HUES6 (cell line): ENCODE measurements around the gene POU2F1.

Experiments
- H3K27ac ChIP-seq: 2 replicates; pipeline ENCODE4 v1.7.0; 2013; ENCODE audit warnings: low read depth, mild to moderate bottlenecking, low read length, inconsistent platforms
- H3K27me3 ChIP-seq: 2 replicates; pipeline ENCODE4 v1.6.1; 2013; ENCODE audit warnings: low read length; ENCODE audit not compliant: control insufficient read depth, insufficient read depth
- H3K36me3 ChIP-seq: 2 replicates; pipeline ENCODE4 v1.6.1; 2013; ENCODE audit warnings: low read length; ENCODE audit not compliant: control insufficient read depth, insufficient read depth
- H3K4me1 ChIP-seq: 2 replicates; pipeline ENCODE4 v1.6.1; 2013; ENCODE audit warnings: low read length; ENCODE audit not compliant: control insufficient read depth, insufficient read depth
- H3K4me3 ChIP-seq: 2 replicates; pipeline ENCODE4 v1.5.1; 2013; ENCODE audit warnings: low read depth, low read length
- H3K9ac ChIP-seq: one replicate; pipeline ENCODE4 v1.6.1; 2013; ENCODE audit warnings: mild to moderate bottlenecking, low read length
- H3K9me3 ChIP-seq: 2 replicates; pipeline ENCODE4 v1.6.1; 2013; ENCODE audit warnings: low read depth, low read length; ENCODE audit not compliant: control insufficient read depth, insufficient read depth

POU2F1 gene

DNA sequence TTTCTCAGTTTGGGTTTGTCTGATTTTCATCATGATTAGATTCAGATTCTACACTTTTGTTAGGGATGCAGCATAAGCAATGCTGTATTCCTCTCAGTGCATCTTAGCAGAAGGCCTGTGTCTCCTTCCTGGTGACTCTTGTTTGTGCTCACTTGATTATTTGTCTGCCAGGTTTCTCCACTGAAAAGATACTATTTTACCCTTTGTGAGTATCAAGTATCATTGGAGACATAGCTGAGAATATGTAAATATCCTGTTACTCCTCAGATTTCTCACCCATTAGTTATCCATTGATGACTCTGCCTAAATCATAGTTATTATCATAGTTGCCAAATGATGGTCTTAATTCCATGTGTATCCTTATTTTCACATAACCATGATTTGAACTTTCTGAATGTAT, 148.5 kb downstream of the POU2F1 start:
- Histone ChIP-seq H3K4me1 (peaks cover 24% of the 10 kb centered on the region), H3K27ac (no peak overlapping the region), H3K36me3 (peaks cover 14% of the 10 kb centered on the region), H3K9ac (no peak overlapping the region), H3K4me3 (no peak overlapping the region), H3K9me3 (no peaks in the 10 kb centered on the region), H3K27me3 (no peaks in the 10 kb centered on the region)

GRCh38 chr1:167369933-167370332, 149.2 kb downstream of the POU2F1 start:
- Histone ChIP-seq H3K9me3 (no peaks in the 10 kb centered on the region), H3K4me3 (no peak overlapping the region), H3K9ac (no peak overlapping the region), H3K27ac (no peak overlapping the region), H3K4me1 (peaks cover 21% of the 10 kb centered on the region), H3K27me3 (no peaks in the 10 kb centered on the region), H3K36me3 (peaks cover 17% of the 10 kb centered on the region)

- Histone ChIP-seq H3K4me3 (no peak overlapping the region), H3K9me3 (no peaks in the 10 kb centered on the region), H3K9ac (no peak overlapping the region), H3K36me3 (peaks cover 22% of the 10 kb centered on the region), H3K27ac (no peak overlapping the region), H3K4me1 (peaks cover 21% of the 10 kb centered on the region), H3K27me3 (no peaks in the 10 kb centered on the region)
Measured at GRCh38 chr1:167371030-167371429, 150.3 kb downstream of the POU2F1 start.

DNA sequence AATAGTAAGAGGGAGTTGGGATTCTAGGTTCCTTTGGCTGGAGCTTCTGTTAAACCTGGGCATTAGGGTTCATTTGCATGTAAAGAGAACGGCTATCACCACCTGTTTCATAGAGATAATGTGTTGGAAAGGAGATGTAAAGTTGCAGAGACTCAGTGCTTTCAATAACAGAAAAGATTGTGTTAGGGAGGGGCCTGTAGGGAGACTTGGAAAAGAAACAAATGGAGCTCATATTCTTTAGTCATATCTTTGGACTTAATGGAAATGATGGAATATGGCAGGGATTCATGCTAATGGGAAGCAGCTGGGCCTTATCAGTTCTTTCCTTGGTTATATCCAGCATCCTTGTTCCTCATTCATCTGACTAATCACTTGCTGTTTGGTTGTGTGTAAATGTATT, 152.7 kb downstream of the POU2F1 start:
- Histone ChIP-seq H3K9me3 (no peaks in the 10 kb centered on the region), H3K27ac (no peak overlapping the region), H3K4me3 (no peak overlapping the region), H3K9ac (no peak overlapping the region), H3K27me3 (no peaks in the 10 kb centered on the region), H3K36me3 (peaks cover 33% of the 10 kb centered on the region), H3K4me1 (peaks cover 21% of the 10 kb centered on the region)

DNA sequence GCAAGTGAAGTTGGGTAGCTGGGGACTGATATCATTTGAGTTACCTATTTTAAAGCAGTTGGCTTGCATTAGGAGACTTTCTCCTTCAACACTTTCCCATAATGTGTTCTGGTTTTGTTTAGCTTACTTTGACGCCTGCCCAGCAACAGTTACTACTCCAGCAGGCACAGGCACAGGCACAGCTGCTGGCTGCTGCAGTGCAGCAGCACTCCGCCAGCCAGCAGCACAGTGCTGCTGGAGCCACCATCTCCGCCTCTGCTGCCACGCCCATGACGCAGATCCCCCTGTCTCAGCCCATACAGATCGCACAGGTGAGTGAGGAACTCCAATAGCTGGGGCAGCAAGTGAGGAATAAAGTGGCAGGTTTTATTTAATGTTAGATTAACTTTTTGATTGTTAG, 153.3 kb downstream of the POU2F1 start:
- peaks cover 21% of the 10 kb centered on the region for H3K4me1 ChIP-seq
- no peak overlapping the region for H3K9ac ChIP-seq
- no peaks in the 10 kb centered on the region for H3K9me3 ChIP-seq
- H3K36me3 ChIP-seq: peaks cover 33% of the 10 kb centered on the region
- H3K27me3 ChIP-seq: no peaks in the 10 kb centered on the region
- no peak overlapping the region for H3K27ac ChIP-seq
- no peak overlapping the region for H3K4me3 ChIP-seq

DNA sequence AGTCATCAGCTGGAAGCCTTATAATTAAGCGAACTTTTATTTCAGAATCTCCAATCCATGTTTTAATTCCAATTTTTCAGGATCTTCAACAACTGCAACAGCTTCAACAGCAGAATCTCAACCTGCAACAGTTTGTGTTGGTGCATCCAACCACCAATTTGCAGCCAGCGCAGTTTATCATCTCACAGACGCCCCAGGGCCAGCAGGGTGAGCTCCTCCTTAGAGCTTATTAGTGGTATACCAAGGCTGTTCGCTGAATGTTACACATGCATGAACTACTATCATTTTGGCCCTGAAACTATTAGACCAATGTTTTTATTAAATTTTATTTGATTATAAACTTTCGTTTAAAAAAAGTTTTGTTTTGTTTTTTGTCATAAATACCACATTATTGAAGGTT, 155.3 kb downstream of the POU2F1 start:
- peaks cover 40% of the 10 kb centered on the region for H3K36me3 ChIP-seq
- H3K4me3 ChIP-seq: no peak overlapping the region

DNA sequence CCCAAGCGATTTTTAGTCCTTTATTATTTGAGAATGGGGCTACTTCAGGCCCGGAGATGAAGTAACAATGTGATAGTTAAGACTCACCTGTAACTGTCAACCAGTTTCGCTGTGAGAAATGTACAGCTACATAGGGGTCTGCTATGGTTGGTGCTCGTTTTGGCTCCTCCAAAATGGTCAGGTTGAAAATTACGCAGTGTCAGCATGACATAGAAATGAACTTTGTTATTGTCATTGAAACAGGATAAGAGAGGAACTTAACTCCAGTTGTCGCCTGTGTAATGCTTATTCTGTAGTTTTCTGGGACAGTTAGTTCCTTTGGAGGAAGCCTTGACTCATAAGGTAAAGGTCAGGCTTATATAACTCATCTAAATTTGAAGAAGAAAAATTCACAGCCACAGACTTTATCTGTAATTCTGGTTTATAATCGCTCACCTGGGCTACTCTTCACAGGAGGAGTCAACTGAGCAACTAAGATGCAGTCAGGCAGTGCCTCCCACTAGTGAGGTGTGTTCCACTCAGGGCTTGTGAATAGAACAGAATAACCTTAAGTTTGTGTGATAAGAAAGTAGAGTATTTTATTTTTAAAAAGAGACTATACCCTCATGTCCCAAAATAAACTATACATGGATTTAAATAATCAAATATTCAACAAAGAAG, 166.7 kb downstream of the POU2F1 start:
- Histone ChIP-seq H3K9me3 (no peaks in the 10 kb centered on the region), H3K4me1 (no peaks in the 10 kb centered on the region), H3K36me3 (peaks cover 47% of the 10 kb centered on the region)

More for the DNA sequence above, 155.3 kb downstream of the POU2F1 start:
- Histone ChIP-seq H3K9me3 (no peaks in the 10 kb centered on the region), H3K9ac (no peak overlapping the region), H3K27ac (no peak overlapping the region), H3K27me3 (no peaks in the 10 kb centered on the region), H3K4me1 (peaks cover 21% of the 10 kb centered on the region)

DNA sequence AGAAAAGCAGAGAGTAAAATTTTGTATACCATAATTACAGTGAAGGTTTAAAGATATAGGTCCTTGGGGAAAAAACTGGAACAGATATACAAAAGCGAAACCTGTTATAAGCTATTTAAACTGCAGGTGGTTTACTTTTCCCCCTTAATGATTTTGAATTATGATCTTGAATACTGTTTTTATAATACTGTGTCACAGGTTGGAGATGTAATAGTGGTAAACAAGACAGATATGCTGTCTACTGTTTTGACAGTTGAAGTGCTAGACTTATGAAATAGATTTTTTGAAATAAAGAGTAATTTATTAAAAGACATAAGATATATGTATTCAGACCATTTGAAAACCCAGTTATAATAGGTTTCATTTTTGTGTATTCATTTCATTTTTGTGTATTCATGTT, 168.3 kb downstream of the POU2F1 start:
- peaks cover 41% of the 10 kb centered on the region for H3K36me3 ChIP-seq
- no peaks in the 10 kb centered on the region for H3K9me3 ChIP-seq
- H3K4me3 ChIP-seq: no peak overlapping the region
- H3K9ac ChIP-seq: no peak overlapping the region
- no peaks in the 10 kb centered on the region for H3K27me3 ChIP-seq
- H3K4me1 ChIP-seq: no peaks in the 10 kb centered on the region
- H3K27ac ChIP-seq: no peak overlapping the region

More for the DNA sequence above, 166.7 kb downstream of the POU2F1 start:
- H3K9ac ChIP-seq: no peak overlapping the region
- no peaks in the 10 kb centered on the region for H3K27me3 ChIP-seq
- no peak overlapping the region for H3K27ac ChIP-seq
- no peak overlapping the region for H3K4me3 ChIP-seq

DNA sequence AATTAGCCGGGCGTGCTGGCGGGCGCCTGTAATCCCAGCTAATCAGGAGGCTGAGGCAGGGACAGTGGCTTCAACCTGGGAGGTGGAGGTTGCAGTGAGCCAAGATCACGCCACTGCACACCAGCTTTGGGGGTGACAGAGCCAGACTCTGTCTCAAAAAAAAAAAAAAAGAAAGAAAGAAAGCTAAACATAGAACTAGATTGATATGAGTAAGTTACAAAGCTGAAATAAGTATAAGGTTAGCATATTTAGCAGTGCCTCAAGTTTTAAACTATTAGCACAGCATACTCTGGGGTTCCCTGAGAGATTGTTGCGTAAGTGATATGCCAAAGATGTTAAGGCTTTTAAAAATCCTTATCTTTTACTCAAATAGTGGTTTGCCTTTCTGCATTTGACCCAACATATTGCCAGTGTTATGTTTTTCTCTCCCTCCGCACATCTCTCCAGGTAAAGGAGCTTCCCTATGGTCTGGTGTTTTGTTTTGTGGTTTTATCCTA, 171.6 kb downstream of the POU2F1 start:
- Histone ChIP-seq H3K27me3 (no peaks in the 10 kb centered on the region), H3K36me3 (peaks cover 28% of the 10 kb centered on the region), H3K9ac (no peak overlapping the region), H3K4me1 (no peaks in the 10 kb centered on the region), H3K27ac (no peak overlapping the region), H3K4me3 (no peak overlapping the region), H3K9me3 (no peaks in the 10 kb centered on the region)

GRCh38 chr1:167400359-167400953, 179.8 kb downstream of the POU2F1 start:
- Histone ChIP-seq H3K27me3 (no peaks in the 10 kb centered on the region), H3K36me3 (peaks cover 61% of the 10 kb centered on the region), H3K9me3 (no peaks in the 10 kb centered on the region), H3K4me1 (no peaks in the 10 kb centered on the region), H3K27ac (no peak overlapping the region), H3K4me3 (no peak overlapping the region), H3K9ac (no peak overlapping the region)

GRCh38 chr1:167401260-167401873, 180.7 kb downstream of the POU2F1 start:
- Histone ChIP-seq H3K27me3 (no peaks in the 10 kb centered on the region), H3K9me3 (no peaks in the 10 kb centered on the region), H3K9ac (no peak overlapping the region), H3K4me3 (no peak overlapping the region), H3K36me3 (peaks cover 70% of the 10 kb centered on the region), H3K27ac (no peak overlapping the region), H3K4me1 (no peaks in the 10 kb centered on the region)
